Breast epithelium (tissue), 4 donors: ENCODE results near the gene KCNA1. TPM values are rescaled to one million over a fixed set of nuclear protein-coding genes. Genes with fewer than 3 reads are reported as not detected.
A peak's percentile ranks its signal among the peaks of the same experiment; 100 is the strongest.

Experiments
- DNase-seq, 2 donors: peaks; one replicate each; pipeline ENCODE4 v3.0.0-alpha.2; 2019; ENCODE audit warnings: low spot score in 2 of 2
- H3K27ac ChIP-seq, 2 donors: fragments of 200-600 bp; sonication (generic) in 1 of 2; one replicate each; pipeline ENCODE4 v1.5.1; 2016 to 2019; ENCODE audit warnings: mild to moderate bottlenecking in 1 of 2
- H3K27me3 ChIP-seq, 2 donors: fragments of 200-600 bp; sonication (generic) in 1 of 2; one replicate each; pipeline versions ENCODE4 v1.5.1 to v1.6.0; 2017 to 2019; ENCODE audit warnings: control low read depth in 1 of 2, mild to moderate bottlenecking in 1 of 2
- H3K36me3 ChIP-seq: fragments of 200-600 bp; one replicate; pipeline ENCODE4 v1.5.1; 2019
- H3K4me1 ChIP-seq, 2 donors: fragments of 200-600 bp; sonication (generic); one replicate each; pipeline ENCODE4 v1.5.1; 2016 to 2019; ENCODE audit warnings: control low read depth in 1 of 2
- H3K4me3 ChIP-seq, 3 donors: fragments of 200-600 bp; sonication (generic); 1 replicate in 2 of 3; 2 replicates in 1 of 3; pipeline ENCODE4 v1.5.1; 2016 to 2019; ENCODE audit warnings: mild to moderate bottlenecking in 3 of 3, moderate library complexity in 2 of 3
- H3K9me3 ChIP-seq, 2 donors: fragments of 200-600 bp; sonication (generic) in 1 of 2; one replicate each; pipeline ENCODE4 v1.5.1; 2016 to 2019; ENCODE audit warnings: control low read depth in 1 of 2
- POLR2A ChIP-seq: fragments of 450-650 bp; IDR thresholded peaks from one replicate; pipeline ENCODE4 v1.6.1; 2016; ENCODE audit warnings: antibody characterized with exemption, mild to moderate bottlenecking, moderate library complexity
- POLR2AphosphoS5 ChIP-seq, 3 donors: sonication (generic); formaldehyde crosslinking; IDR thresholded peaks; one replicate each; pipeline ENCODE4 v1.6.1; 2017; ENCODE audit warnings: antibody characterized with exemption in 3 of 3
- intact Hi-C: fragments of 100-400 bp; cut with DNase I; formaldehyde crosslinking; loops from one replicate; pipeline ENCODE4 v1.15.1; 2023; ENCODE audit warnings: low total_unique reads
- total RNA-seq, 3 donors: library from RNA; depleted of rRNA; stranded (reverse); fragments of >200 nt; gene quantifications; one replicate each; pipeline ENCODE4 v1.1.0, GENCODE V29; 2016
- TF ChIP-seq, protein P1 (sequence below), 3 donors: fragments of 450-650 bp; IDR thresholded peaks; one replicate each; pipeline ENCODE4 v1.5.1; 2016 to 2017; ENCODE audit warnings: antibody characterized with exemption in 3 of 3, mild to moderate bottlenecking in 3 of 3, moderate library complexity in 3 of 3

The KCNA1 gene
- total RNA-seq, result 1 to 10 TPM in 2 of 3 donors, under 1 TPM in 1; 0.48 to 1.3 (median 1.3) TPM

DNA sequence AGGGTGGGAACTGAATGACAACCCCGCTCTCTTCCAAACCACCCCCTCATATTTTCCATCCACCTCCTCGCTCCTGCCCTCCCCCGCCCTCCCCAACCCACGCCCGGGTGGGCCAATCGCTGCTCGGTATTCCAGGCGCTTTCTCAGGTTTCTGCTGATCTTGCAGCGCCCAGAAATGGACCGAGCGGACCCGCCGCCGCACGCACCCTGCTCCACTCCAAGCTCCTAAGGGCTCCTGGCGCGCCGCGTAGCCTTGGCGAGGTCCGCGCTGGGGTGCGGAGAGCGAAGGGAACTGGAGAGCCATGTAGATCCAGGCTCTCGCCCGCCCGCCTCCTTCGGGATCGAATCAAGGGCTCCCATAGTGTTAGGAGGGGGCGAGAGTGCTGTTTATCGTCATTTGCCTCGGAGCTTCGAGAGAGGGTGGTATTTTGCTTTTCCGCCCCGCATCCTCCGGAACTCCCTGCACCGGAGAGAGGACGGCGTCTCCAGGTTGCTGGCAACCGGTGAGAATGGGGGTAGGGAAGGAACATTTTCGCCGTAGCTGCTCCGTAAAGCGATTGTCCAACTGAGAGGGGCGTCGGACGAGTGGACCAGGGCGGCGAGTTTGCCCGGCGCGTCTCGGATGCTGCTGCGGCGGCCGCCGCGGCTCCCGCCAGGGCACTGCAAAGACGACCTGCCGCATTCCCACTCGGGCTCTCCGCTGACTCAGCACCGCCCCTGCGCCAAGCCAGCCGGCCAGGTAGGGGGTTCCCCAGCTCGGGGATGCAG, at the start of gene KCNA1:
Gene KCNA1, plus strand, starts transcription at position 172 of the 768 bp plus-strand sequence. CDS start 1,474 bp downstream, outside the sequence.
- Histone ChIP-seq H3K4me1 (peaks cover 4% of the 10 kb centered on the region in 2 donors), H3K27me3 (peaks cover 0 to 48% of the 10 kb centered on the region in 2 donors), H3K9me3 (no peaks in the 10 kb centered on the region), H3K27ac (peak within 1 kb of the TSS in 1 of 2 donors; percentile 25), H3K4me3 (peak within 1 kb of the TSS; percentile 46 to 80 (median 60)), H3K36me3 (no peaks in the 10 kb centered on the region)
- intact Hi-C loops, result no loop called here
- no peak for TF ChIP-seq POLR2A
- TF ChIP-seq POLR2AphosphoS5 (IDR thresholded peaks at IDR 0.05), result no peak
- TF ChIP-seq, protein P1, sequence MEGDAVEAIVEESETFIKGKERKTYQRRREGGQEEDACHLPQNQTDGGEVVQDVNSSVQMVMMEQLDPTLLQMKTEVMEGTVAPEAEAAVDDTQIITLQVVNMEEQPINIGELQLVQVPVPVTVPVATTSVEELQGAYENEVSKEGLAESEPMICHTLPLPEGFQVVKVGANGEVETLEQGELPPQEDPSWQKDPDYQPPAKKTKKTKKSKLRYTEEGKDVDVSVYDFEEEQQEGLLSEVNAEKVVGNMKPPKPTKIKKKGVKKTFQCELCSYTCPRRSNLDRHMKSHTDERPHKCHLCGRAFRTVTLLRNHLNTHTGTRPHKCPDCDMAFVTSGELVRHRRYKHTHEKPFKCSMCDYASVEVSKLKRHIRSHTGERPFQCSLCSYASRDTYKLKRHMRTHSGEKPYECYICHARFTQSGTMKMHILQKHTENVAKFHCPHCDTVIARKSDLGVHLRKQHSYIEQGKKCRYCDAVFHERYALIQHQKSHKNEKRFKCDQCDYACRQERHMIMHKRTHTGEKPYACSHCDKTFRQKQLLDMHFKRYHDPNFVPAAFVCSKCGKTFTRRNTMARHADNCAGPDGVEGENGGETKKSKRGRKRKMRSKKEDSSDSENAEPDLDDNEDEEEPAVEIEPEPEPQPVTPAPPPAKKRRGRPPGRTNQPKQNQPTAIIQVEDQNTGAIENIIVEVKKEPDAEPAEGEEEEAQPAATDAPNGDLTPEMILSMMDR (IDR thresholded peaks at IDR 0.05), result no peak
- DNase-seq, result no peak

DNA sequence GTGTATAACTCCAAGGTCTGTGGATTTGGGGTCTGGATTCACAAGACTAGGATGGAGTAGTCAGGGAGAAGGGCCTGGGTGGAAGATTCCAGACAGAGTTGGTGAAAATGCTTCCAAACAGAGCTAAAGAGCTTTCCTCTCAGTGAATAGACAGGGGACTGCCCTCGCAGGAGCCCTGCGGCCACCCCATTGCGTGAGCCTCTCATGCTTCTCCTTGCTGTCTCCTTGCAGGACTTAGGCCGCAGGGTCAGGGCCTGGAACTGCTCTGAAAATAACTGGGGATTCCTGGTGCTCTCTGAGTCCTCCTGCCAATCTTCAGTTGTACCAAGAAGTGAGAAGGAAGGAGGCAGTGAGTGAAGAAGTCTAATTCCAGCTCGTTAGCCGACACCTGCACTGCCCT, 49.0 kb upstream of the KCNA1 start:
- H3K27ac ChIP-seq, result no peak overlapping the region
- TF ChIP-seq, protein P1 (IDR thresholded peaks at IDR 0.05), result no peak
- intact Hi-C loops, result loop anchor here (1.0 to 10.0 kb wide), 2 partner anchors 28 to 224 kb away; no protein-coding TSS in a partner anchor
- no peaks in the 10 kb centered on the region for H3K36me3 ChIP-seq
- peaks cover 0 to 2% of the 10 kb centered on the region in 2 donors for H3K27me3 ChIP-seq
- DNase-seq, result no peak
- H3K9me3 ChIP-seq, result no peaks in the 10 kb centered on the region
- H3K4me1 ChIP-seq, result peaks cover 0 to 7% of the 10 kb centered on the region in 2 donors
- H3K4me3 ChIP-seq, result no peak overlapping the region

DNA sequence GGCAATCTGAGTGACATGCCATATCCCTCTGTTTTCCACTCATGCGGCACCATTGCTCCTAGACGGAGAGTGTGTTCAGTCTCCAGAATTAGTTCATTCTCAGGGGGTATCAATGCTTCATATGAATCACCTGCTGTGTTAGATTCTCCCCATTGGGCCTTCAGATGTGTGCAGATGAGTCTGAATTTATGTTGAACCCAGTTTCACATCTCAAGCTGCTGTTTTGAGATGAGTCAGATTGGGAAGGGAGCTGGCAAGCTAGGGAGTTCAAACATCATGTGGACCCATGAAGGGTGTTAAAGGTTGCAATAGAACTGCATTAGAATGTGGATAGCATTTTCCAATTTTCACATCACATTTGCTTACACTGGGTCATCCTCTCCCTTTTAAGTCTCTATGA, 46.9 kb upstream of the KCNA1 start:
- no peak for DNase-seq
- intact Hi-C loops, result loop anchor here (10.0 kb wide), 1 partner anchor 222 kb away; no protein-coding TSS in a partner anchor
- no peaks in the 10 kb centered on the region for H3K36me3 ChIP-seq
- peaks cover 0 to 5% of the 10 kb centered on the region in 2 donors for H3K27me3 ChIP-seq
- no peaks in the 10 kb centered on the region for H3K9me3 ChIP-seq
- peaks cover 0 to 3% of the 10 kb centered on the region in 2 donors for H3K4me1 ChIP-seq
- H3K27ac ChIP-seq, result no peak overlapping the region
- TF ChIP-seq, protein P1 (IDR thresholded peaks at IDR 0.05), result no peak
- no peak for TF ChIP-seq POLR2AphosphoS5 (IDR thresholded peaks at IDR 0.05)
- H3K4me3 ChIP-seq, result no peak overlapping the region

DNA sequence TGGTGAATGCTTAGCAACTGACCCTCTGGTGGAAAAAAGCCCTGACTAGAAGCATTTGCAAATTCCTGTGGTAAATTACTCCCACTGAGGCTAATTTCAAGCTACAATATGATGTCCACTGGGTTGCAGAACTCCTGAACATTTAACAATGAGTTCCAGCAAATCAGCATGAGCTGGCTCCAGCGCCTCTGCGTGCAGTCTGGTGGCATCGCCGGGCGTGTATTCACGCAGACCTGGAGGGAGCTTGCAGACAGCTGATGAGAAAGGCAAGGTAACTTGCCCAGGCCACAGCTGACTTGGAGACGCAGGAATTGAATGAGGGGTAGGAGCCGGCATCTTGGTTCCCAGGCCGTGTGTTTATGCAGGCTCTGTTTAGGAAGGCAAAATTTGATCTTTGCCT, 45.1 kb upstream of the KCNA1 start:
- no peaks in the 10 kb centered on the region for H3K4me1 ChIP-seq
- H3K4me3 ChIP-seq, result no peak overlapping the region
- H3K27ac ChIP-seq, result no peak overlapping the region
- no peak for DNase-seq
- peaks cover 0 to 11% of the 10 kb centered on the region in 2 donors for H3K27me3 ChIP-seq
- no peaks in the 10 kb centered on the region for H3K36me3 ChIP-seq
- intact Hi-C loops, result loop anchor here (10.0 kb wide), 1 partner anchor 220 kb away; no protein-coding TSS in a partner anchor
- no peak for TF ChIP-seq POLR2A
- TF ChIP-seq, protein P1 (IDR thresholded peaks at IDR 0.05), result no peak
- no peak for TF ChIP-seq POLR2AphosphoS5 (IDR thresholded peaks at IDR 0.05)
- H3K9me3 ChIP-seq, result no peaks in the 10 kb centered on the region

DNA sequence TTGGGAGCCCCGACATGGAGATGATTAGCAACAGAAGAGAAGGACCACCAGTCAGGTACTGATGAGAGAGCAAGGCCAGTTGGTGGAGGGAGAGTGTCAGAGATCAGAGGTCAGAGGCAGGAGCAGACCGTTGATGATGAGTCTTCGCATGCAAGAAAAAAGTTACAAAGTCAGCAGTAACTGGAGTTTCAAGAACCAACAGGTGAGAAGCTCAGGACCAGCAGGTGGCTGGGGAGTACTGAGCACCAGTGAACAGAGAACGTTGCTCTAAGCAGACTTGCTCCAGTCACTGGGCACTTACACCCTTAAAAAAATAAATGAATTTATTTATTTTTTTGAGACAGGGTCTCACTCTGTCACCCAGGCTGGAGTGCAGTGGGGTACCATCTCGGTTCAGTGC, 44.5 kb upstream of the KCNA1 start:
- DNase-seq, result no peak
- no peak overlapping the region for H3K4me3 ChIP-seq
- no peaks in the 10 kb centered on the region for H3K36me3 ChIP-seq
- H3K4me1 ChIP-seq, result no peaks in the 10 kb centered on the region
- intact Hi-C loops, result loop anchor here (5.0 to 10.0 kb wide), 2 partner anchors 87 to 220 kb away; no protein-coding TSS in a partner anchor
- no peaks in the 10 kb centered on the region for H3K9me3 ChIP-seq
- TF ChIP-seq, protein P1 (IDR thresholded peaks at IDR 0.05), result no peak
- no peak for TF ChIP-seq POLR2A
- no peak for TF ChIP-seq POLR2AphosphoS5 (IDR thresholded peaks at IDR 0.05)
- H3K27ac ChIP-seq, result no peak overlapping the region
- H3K27me3 ChIP-seq, result peaks cover 0 to 11% of the 10 kb centered on the region in 2 donors
